ENCODE results near the gene SCARF2. TPM values are rescaled to one million over a fixed set of nuclear protein-coding genes. Genes with fewer than 3 reads are reported as not detected.

Gene SCARF2
- total and polyA plus RNA-seq, 2 of the 8 experiments (the other 6 are each of a cell fraction or from before 2014, with no cell fraction given) = 4.2 to 9.8 TPM

GRCh38 chr22:20425566-20426258 lies 11.9 kb downstream of the SCARF2 start:
- no peak for FAIRE-seq
- H4K20me1 ChIP-seq (replicated peaks in 1 of 2; ENCODE audit: control insufficient read depth in 1 of 2, insufficient read depth in 2 of 2, low read length in 2 of 2) = peaks cover 5 to 25% of the 10 kb centered on the region in 2 experiments
- TF ChIP-seq CTCF (IDR thresholded peaks at IDR 0.05; ENCODE audit: control extremely low read depth in 1 of 3, insufficient read depth in 1 of 3, low read depth in 1 of 3, low read length in 3 of 3) (no peak), KDM1A (IDR thresholded peaks at IDR 0.05; ENCODE audit: borderline replicate concordance, low read length) (no peak), USF2 (IDR thresholded peaks at IDR 0.05; ENCODE audit: low read length) (no peak), ATF2 (IDR thresholded peaks at IDR 0.05; ENCODE audit: low read length) (no peak), ZNF274 (IDR thresholded peaks at IDR 0.05; ENCODE audit: borderline replicate concordance, extremely low read depth, low read length) (no peak), HDAC6 (IDR thresholded peaks at IDR 0.05; ENCODE audit: low read depth, low read length) (no peak), YY1 (IDR thresholded peaks at IDR 0.05; ENCODE audit: low read depth, low read length) (no peak)

More at GRCh38 chr22:20425566-20426258, 11.9 kb downstream of the SCARF2 start:
- Histone ChIP-seq H3K18ac (ENCODE audit: extremely low read depth, low read length) (no peak overlapping the region), H2AK5ac (ENCODE audit: low read depth, low read length) (no peak overlapping the region), H4K91ac (replicated peaks; ENCODE audit: insufficient read length, low read length) (no peak overlapping the region), H2BK120ac (replicated peaks; ENCODE audit: low read depth, low read length) (no peak overlapping the region), H2BK15ac (ENCODE audit: low read length) (no peak overlapping the region), H2BK20ac (ENCODE audit: low read length) (no peak overlapping the region), H3K9ac (replicated peaks in 1 of 4; ENCODE audit: extremely low read depth in 1 of 4, low read depth in 3 of 4, low read length in 3 of 4) (no peak overlapping the region), H3K23ac (ENCODE audit: insufficient read length) (no peak overlapping the region), H2AFZ (ENCODE audit: low read length) (no peak overlapping the region), H3K4ac (replicated peaks; ENCODE audit: insufficient read length, low read depth, low read length) (no peak overlapping the region), H3K56ac (replicated peaks; ENCODE audit: insufficient read length, low read depth, low read length) (no peak overlapping the region), H3K36me3 (ENCODE audit: control insufficient read depth in 2 of 4, insufficient read depth in 4 of 4, low read length in 3 of 4) (no peaks in the 10 kb centered on the region), H3K27me3 (replicated peaks in 1 of 4; ENCODE audit: control insufficient read depth in 3 of 4, extremely low read depth in 1 of 4, insufficient read depth in 3 of 4, low read length in 3 of 4) (peaks cover 13 to 25% (median 21%) of the 10 kb centered on the region in 4 experiments), H4K5ac (ENCODE audit: insufficient read length, low read depth, low read length) (no peak overlapping the region), H3K4me1 (replicated peaks in 1 of 4; ENCODE audit: control insufficient read depth in 3 of 4, insufficient read depth in 4 of 4, low read length in 3 of 4) (peaks cover 0 to 17% (median 11%) of the 10 kb centered on the region in 4 experiments; a peak in 5 of 7 replicates), H3K14ac (ENCODE audit: insufficient read length) (no peak overlapping the region), H3K79me1 (ENCODE audit: low read depth, low read length) (no peaks in the 10 kb centered on the region; the same call in 1 of the 2 replicates), H3K9me3 (ENCODE audit: insufficient read depth in 2 of 2, low read depth in 1 of 2, low read length in 1 of 2) (no peaks in the 10 kb centered on the region), H2BK12ac (ENCODE audit: low read depth, low read length) (no peak overlapping the region), H3K23me2 (ENCODE audit: low read depth, low read length) (peaks cover 10% of the 10 kb centered on the region; the same call in 1 of the 2 replicates), H2BK5ac (ENCODE audit: low read depth, low read length) (no peak overlapping the region), H3K79me2 (ENCODE audit: control insufficient read depth in 1 of 2, insufficient read depth in 2 of 2, low read length in 2 of 2) (no peaks in the 10 kb centered on the region), H3K4me2 (ENCODE audit: insufficient read depth in 1 of 2, low read depth in 2 of 2, low read length in 2 of 2) (no peak overlapping the region), H3K27ac (ENCODE audit: low read depth, low read length) (no peak overlapping the region), H4K8ac (ENCODE audit: extremely low read depth, insufficient read depth, low read length) (no peak overlapping the region), H3K4me3 (ENCODE audit: extremely low read depth in 1 of 4, insufficient read depth in 2 of 4, low read depth in 3 of 4, low read length in 4 of 4) (no peak overlapping the region)
- ChIA-PET POLR2A (ENCODE audit: partially characterized antibody) (interaction anchor here (0.9 to 1.0 kb wide), 2 partner anchors 11 to 20 kb away, joined by 3 read pairs; no protein-coding TSS in a partner anchor), CTCF (ENCODE audit: partially characterized antibody) (no interaction called here)
- WGBS, 2 experiments (ENCODE audit: extremely low coverage in 1 of 2, insufficient coverage in 1 of 2, insufficient read length in 1 of 2, insufficient replicate concordance in 2 of 2, low coverage in 1 of 2, low lambda C conversion rate in 2 of 2, missing lambda C conversion rate in 1 of 2) = 90% methylated on average over 33 of the region's 96 CpGs; no CpG with 5 or more reads in 1 of the 2 experiments
- DNase-seq (ENCODE audit: low read depth in 1 of 2, low spot score in 2 of 2) = no peak
